Suprapubic skin (tissue), 3 donors: Measurements from ENCODE around the gene CD151.

ENCODE experiments used
- CTCF ChIP-seq, 2 donors: fragments of 200-600 bp in 1 of 2; fragments of 450-650 bp in 1 of 2; sonication (generic) in 1 of 2; IDR thresholded peaks; one replicate each; pipeline ENCODE4 v1.5.1; 2016 to 2019; ENCODE audit warnings: antibody characterized with exemption in 2 of 2, mild to moderate bottlenecking in 1 of 2, moderate library complexity in 1 of 2
- EP300 ChIP-seq: sonication (generic); formaldehyde crosslinking; IDR thresholded peaks from one replicate; pipeline ENCODE4 v1.6.1; 2017; ENCODE audit warnings: antibody characterized with exemption

GRCh38 chr11:852762-853161 lies 20.0 kb downstream of the CD151 start:
- no peak for TF ChIP-seq CTCF (IDR thresholded peaks at IDR 0.05)
- TF ChIP-seq EP300: no peak
